Testis (tissue), 3 donors: ENCODE measurements around the gene NTM. TPM values are rescaled to one million over a fixed set of nuclear protein-coding genes. Genes with fewer than 3 reads are reported as not detected.

Experiments
- DNase-seq: peaks from one replicate; pipeline ENCODE4 v3.0.0-alpha.2; 2019
- H3K27ac ChIP-seq, 2 donors: fragments of 200-600 bp; sonication (generic); one replicate each; pipeline ENCODE4 v1.5.1; 2019
- H3K27me3 ChIP-seq: fragments of 200-600 bp; sonication (generic); one replicate; pipeline ENCODE4 v1.5.1; 2019
- H3K36me3 ChIP-seq: fragments of 200-600 bp; sonication (generic); one replicate; pipeline ENCODE4 v1.5.1; 2017; ENCODE audit warnings: low read depth; ENCODE audit errors: missing control alignments
- H3K4me1 ChIP-seq: fragments of 200-600 bp; sonication (generic); one replicate; pipeline ENCODE4 v1.5.1; 2019
- H3K4me3 ChIP-seq, 2 donors: fragments of 200-600 bp; sonication (generic); one replicate each; pipeline ENCODE4 v1.5.1; 2017 to 2019
- H3K9me3 ChIP-seq: fragments of 200-600 bp; sonication (generic); one replicate; pipeline ENCODE4 v1.5.1; 2017
- POLR2A ChIP-seq: fragments of 450-650 bp; IDR thresholded peaks from one replicate; pipeline ENCODE4 v1.6.1; 2017; ENCODE audit warnings: antibody characterized with exemption, mild to moderate bottlenecking, moderate library complexity
- WGBS, 2 donors: methylation state at CpG; one replicate each; pipeline ENCODE4 v1.1.5; 2018; 5-methylcytosine and 5-hydroxymethylcytosine counted together
- intact Hi-C: fragments of 100-400 bp; cut with DNase I; formaldehyde crosslinking; loops from one replicate; pipeline ENCODE4 v1.15.1; 2023; ENCODE audit warnings: low total_unique reads
- polyA plus RNA-seq: library from polyadenylated mRNA; stranded (reverse); fragments of 350-450 nt; fragmentation: Illumina TruSeq; extraction: RNeasy Lipid Tissue Mini Kit (QIAGEN cat#74804); gene quantifications from one replicate; pipeline ENCODE4 v1.2.3, GENCODE V29; 2014; ENCODE audit warnings: low read depth, low replicate concordance; ENCODE audit not compliant: insufficient read depth
- total RNA-seq, 2 donors: library from RNA; depleted of rRNA; stranded (reverse); fragments of >200 nt; gene quantifications; one replicate each; pipeline ENCODE4 v1.2.3, GENCODE V29; 2016
- TF ChIP-seq, protein P1 (sequence below), 3 experiments: fragments of 450-650 bp in 2 of 3; fragments of 200-600 bp in 1 of 3; sonication (generic) in 1 of 3; IDR thresholded peaks; one replicate each; pipeline ENCODE4 v1.5.1; 2016 to 2019; ENCODE audit warnings: antibody characterized with exemption in 3 of 3, mild to moderate bottlenecking in 2 of 3, moderate library complexity in 1 of 3

The NTM gene
- total and polyA plus RNA-seq, 3 donors from 2014 or later: 1.7 to 4.5 (median 1.8) TPM

GRCh38 chr11:132301900-132302299 is 931.5 kb downstream of the NTM start:
- no peak for DNase-seq
- no peaks in the 10 kb centered on the region for H3K27me3 ChIP-seq
- no peaks in the 10 kb centered on the region for H3K4me1 ChIP-seq
- H3K36me3 ChIP-seq: no peaks in the 10 kb centered on the region
- intact Hi-C loops: no loop called here
- no peaks in the 10 kb centered on the region for H3K9me3 ChIP-seq
- H3K4me3 ChIP-seq: no peak overlapping the region
- TF ChIP-seq, protein P1, sequence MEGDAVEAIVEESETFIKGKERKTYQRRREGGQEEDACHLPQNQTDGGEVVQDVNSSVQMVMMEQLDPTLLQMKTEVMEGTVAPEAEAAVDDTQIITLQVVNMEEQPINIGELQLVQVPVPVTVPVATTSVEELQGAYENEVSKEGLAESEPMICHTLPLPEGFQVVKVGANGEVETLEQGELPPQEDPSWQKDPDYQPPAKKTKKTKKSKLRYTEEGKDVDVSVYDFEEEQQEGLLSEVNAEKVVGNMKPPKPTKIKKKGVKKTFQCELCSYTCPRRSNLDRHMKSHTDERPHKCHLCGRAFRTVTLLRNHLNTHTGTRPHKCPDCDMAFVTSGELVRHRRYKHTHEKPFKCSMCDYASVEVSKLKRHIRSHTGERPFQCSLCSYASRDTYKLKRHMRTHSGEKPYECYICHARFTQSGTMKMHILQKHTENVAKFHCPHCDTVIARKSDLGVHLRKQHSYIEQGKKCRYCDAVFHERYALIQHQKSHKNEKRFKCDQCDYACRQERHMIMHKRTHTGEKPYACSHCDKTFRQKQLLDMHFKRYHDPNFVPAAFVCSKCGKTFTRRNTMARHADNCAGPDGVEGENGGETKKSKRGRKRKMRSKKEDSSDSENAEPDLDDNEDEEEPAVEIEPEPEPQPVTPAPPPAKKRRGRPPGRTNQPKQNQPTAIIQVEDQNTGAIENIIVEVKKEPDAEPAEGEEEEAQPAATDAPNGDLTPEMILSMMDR (IDR thresholded peaks at IDR 0.05): no peak
- TF ChIP-seq POLR2A: no peak
- no peak overlapping the region for H3K27ac ChIP-seq
- WGBS, 2 donors: 89 to 92% methylated on average over 3 of the region's 3 CpGs

- no peaks in the 10 kb centered on the region for H3K9me3 ChIP-seq
- H3K27me3 ChIP-seq: no peaks in the 10 kb centered on the region
- intact Hi-C loops: no loop called here
These were observed 937.0 kb downstream of the NTM start for GRCh38 chr11:132307309-132308020.

DNA sequence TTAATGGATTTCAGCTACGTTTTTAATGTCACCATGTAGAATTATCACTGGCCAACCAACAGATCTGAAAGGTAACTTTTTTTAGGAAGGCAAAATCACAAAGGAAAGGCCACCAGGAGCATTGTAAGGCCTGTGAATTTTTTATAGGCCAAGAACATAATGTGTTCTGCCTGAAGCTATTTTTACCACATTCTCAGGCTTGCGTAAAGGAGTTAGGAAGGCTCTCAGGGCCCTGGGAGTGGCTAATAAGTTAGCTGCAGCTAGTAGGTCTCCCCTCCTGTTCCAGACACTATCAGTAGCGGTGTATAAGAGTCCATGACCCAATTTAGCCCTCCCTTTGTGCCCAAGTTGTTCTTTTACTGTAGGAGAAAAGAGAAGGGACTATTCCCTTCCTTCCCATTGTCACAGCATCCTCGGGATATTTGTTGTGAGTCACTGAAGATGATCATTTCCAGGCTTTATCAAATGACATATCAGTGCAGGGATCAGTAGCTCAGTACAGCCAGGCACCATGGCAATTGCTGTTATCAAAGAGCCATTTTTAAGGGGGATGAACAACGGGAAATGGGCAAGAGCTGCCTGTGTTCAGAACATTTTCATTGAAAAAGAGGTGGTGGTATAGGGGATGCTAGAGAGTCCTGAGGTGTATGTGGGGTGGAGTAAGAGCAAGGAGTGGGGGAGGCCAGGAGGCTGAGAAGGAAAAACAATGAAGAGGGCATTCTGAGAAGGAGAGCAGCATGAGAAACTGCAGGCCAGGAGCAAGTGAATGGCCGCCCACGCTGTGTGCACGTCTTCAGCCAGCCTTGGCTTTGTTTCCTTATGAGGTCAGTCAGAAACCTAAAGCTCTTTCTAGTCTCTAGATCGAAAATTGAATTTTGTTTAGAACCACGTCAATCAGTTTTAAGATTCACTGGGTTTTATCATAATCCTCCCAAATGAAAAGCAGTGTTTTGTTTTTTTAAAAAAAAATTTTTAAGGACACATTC is 940.3 kb downstream of the NTM start:
- H3K9me3 ChIP-seq: no peaks in the 10 kb centered on the region
- WGBS, 2 donors: 76 to 84% methylated on average over 10 of the region's 10 CpGs
- no peak overlapping the region for H3K4me3 ChIP-seq
- intact Hi-C loops: no loop called here
- DNase-seq: no peak
- no peak for TF ChIP-seq POLR2A
- H3K27me3 ChIP-seq: no peaks in the 10 kb centered on the region
- H3K27ac ChIP-seq: no peak overlapping the region
- no peaks in the 10 kb centered on the region for H3K36me3 ChIP-seq
- no peaks in the 10 kb centered on the region for H3K4me1 ChIP-seq

More at GRCh38 chr11:132307309-132308020, 937.0 kb downstream of the NTM start:
- no peak for DNase-seq
- WGBS, 2 donors: 82 to 86% methylated on average over 21 of the region's 21 CpGs
- H3K4me3 ChIP-seq: no peak overlapping the region
- H3K36me3 ChIP-seq: no peaks in the 10 kb centered on the region
- no peaks in the 10 kb centered on the region for H3K4me1 ChIP-seq
- no peak overlapping the region for H3K27ac ChIP-seq
- no peak for TF ChIP-seq POLR2A
- TF ChIP-seq, protein P1 (IDR thresholded peaks at IDR 0.05): no peak

DNA sequence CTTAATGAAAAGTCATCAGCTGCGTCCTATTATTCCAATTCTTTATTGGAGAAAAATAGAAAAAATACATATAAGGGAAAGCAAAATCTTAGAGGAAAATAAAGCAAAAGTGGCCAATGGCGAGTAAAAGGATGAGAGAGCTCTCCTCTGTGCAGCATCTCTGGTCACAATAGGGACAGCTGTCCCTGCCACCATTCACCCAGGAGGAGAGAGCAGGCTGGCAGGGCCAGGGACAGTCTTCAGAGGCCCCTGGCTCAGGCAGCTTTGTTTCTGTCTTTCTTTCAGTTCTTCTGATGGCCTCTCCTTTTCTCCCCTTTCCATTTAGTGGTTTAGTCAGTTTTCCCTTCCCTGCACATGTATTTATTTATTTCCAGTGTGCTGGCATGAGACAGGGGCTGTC is 941.3 kb downstream of the NTM start:
- no peaks in the 10 kb centered on the region for H3K4me1 ChIP-seq
- 85 to 93% methylated on average over 2 of the region's 2 CpGs for WGBS, 2 donors
- no peak overlapping the region for H3K27ac ChIP-seq
- no peaks in the 10 kb centered on the region for H3K9me3 ChIP-seq
- H3K27me3 ChIP-seq: no peaks in the 10 kb centered on the region
- H3K4me3 ChIP-seq: no peak overlapping the region
- H3K36me3 ChIP-seq: no peaks in the 10 kb centered on the region
- no peak for TF ChIP-seq POLR2A
- TF ChIP-seq, protein P1 (IDR thresholded peaks at IDR 0.05): no peak
- intact Hi-C loops: no loop called here
- DNase-seq: no peak

- TF ChIP-seq, protein P1 (IDR thresholded peaks at IDR 0.05): no peak
- no peak for TF ChIP-seq POLR2A
- Histone ChIP-seq H3K9me3 (no peaks in the 10 kb centered on the region), H3K36me3 (no peaks in the 10 kb centered on the region), H3K27ac (no peak overlapping the region), H3K27me3 (no peaks in the 10 kb centered on the region), H3K4me3 (no peak overlapping the region), H3K4me1 (no peaks in the 10 kb centered on the region)
- whole genome bisulfite sequencing, 2 donors: 75 to 90% methylated on average over 4 to 5 of the region's 5 CpGs
- DNase-seq: no peak
- intact Hi-C loops: no loop called here
These were observed 941.7 kb downstream of the NTM start for GRCh38 chr11:132312161-132312560.
